Fibroblast of the aortic adventitia (primary cell): ENCODE results near the gene SORCS1. TPM values are rescaled to one million over a fixed set of nuclear protein-coding genes. Genes with fewer than 3 reads are reported as not detected.

Experiments used
- DNase-seq: peaks from one replicate; pipeline ENCODE4 v3.0.0-alpha.2; 2010; ENCODE audit warnings: low read depth
- H3K4me3 ChIP-seq: 2 replicates; pipeline ENCODE4 v1.5.1; 2011; ENCODE audit warnings: low read depth, mild to moderate bottlenecking, control low read depth, low read length, moderate library complexity
- CTCF ChIP-seq: IDR thresholded peaks from 2 replicates; pipeline ENCODE4 v1.5.1; 2011; ENCODE audit warnings: mild to moderate bottlenecking, low read length, control low read depth, inconsistent platforms; ENCODE audit not compliant: insufficient read depth
- total RNA-seq: library from RNA; depleted of rRNA; stranded (reverse); fragments of >200 nt; gene quantifications from 2 replicates; pipeline ENCODE4 v1.2.3, GENCODE V29; 2012; ENCODE audit warnings: low replicate concordance

SORCS1 gene
- total RNA-seq, 1 donor: not detected

- H3K4me3 ChIP-seq: no peak overlapping the region
- DNase-seq: no peak
- no peak for TF ChIP-seq CTCF
Measured at GRCh38 chr10:106873770-106874603, 290.5 kb downstream of the SORCS1 start.

- no peak for TF ChIP-seq CTCF
- H3K4me3 ChIP-seq: no peak overlapping the region
- DNase-seq: no peak
Measured at GRCh38 chr10:106872176-106872575, 292.3 kb downstream of the SORCS1 start.

- no peak for TF ChIP-seq CTCF
Measured at GRCh38 chr10:106866244-106866845, 298.2 kb downstream of the SORCS1 start.

GRCh38 chr10:106864031-106864430 lies 300.5 kb downstream of the SORCS1 start:
- no peak overlapping the region for H3K4me3 ChIP-seq
- DNase-seq: no peak
- no peak for TF ChIP-seq CTCF

More at GRCh38 chr10:106866244-106866845, 298.2 kb downstream of the SORCS1 start:
- no peak overlapping the region for H3K4me3 ChIP-seq
- no peak for DNase-seq

GRCh38 chr10:106863549-106863948 lies 301.0 kb downstream of the SORCS1 start:
- TF ChIP-seq CTCF: no peak
- DNase-seq: no peak
- no peak overlapping the region for H3K4me3 ChIP-seq

GRCh38 chr10:106859892-106860652 lies 304.4 kb downstream of the SORCS1 start:
- no peak for TF ChIP-seq CTCF
- no peak overlapping the region for H3K4me3 ChIP-seq
- DNase-seq: no peak
